ENCODE data around the gene PLK5.

GRCh38 chr19:1489463-1490310 is 34.2 kb upstream of the PLK5 start:
- TF ChIP-seq ZNF263 (CRISPR knock-in tag; IDR thresholded peaks at IDR 0.05; ENCODE audit: low read depth): no peak
- no peak for TF ChIP-seq ZNF281 (CRISPR knock-in tag; IDR thresholded peaks at IDR 0.05)
- no peak for TF ChIP-seq NFYB (CRISPR knock-in tag; conservative IDR thresholded peaks at IDR 0.05; ENCODE audit: low read depth)
- no peak for TF ChIP-seq CTCF (IDR thresholded peaks at IDR 0.05)
- no peak for TF ChIP-seq TP53 (CRISPR knock-in tag; IDR thresholded peaks at IDR 0.05)
- no peak for TF ChIP-seq ELF4 (CRISPR knock-in tag; IDR thresholded peaks at IDR 0.05; ENCODE audit: low read depth)
- no peak for TF ChIP-seq AR (CRISPR knock-in tag; IDR thresholded peaks at IDR 0.05)
- no peak for TF ChIP-seq SMAD3 (CRISPR knock-in tag; IDR thresholded peaks at IDR 0.05; ENCODE audit: borderline replicate concordance)
- no peak for TF ChIP-seq ZMAT4 (CRISPR knock-in tag; IDR thresholded peaks at IDR 0.05)
- no peak for TF ChIP-seq NR2C2 (CRISPR knock-in tag; IDR thresholded peaks at IDR 0.05)
- TF ChIP-seq USF2 (CRISPR knock-in tag; IDR thresholded peaks at IDR 0.05): no peak
- TF ChIP-seq AFF4 (CRISPR knock-in tag; IDR thresholded peaks at IDR 0.05; ENCODE audit: borderline replicate concordance): no peak
- TF ChIP-seq IRF2 (CRISPR knock-in tag; IDR thresholded peaks at IDR 0.05; ENCODE audit: borderline replicate concordance, low read depth): no peak
- TF ChIP-seq CREB1 (CRISPR knock-in tag; IDR thresholded peaks at IDR 0.05): no peak
